Stimulated activated naive CD8-positive, alpha-beta T cell treated with anti-CD3 and anti-CD28 coated beads, Interleukin-15, amount 100 ng/mL, for 72 hours (primary cell): ENCODE measurements around the gene PFN3.

Experiments
- ATAC-seq: fragments of 150-1000 bp; cut with Tn5 transposase; 2 replicates; pipeline ENCODE4 v1.10.0; 2021; ENCODE audit warnings: mild to moderate bottlenecking, moderate library complexity
- DNase-seq, 2 donors: peaks; one replicate each; pipeline ENCODE4 v3.0.0; 2021 to 2022
- H3K27ac Mint-ChIP-seq, 2 donors: one replicate each; pipeline ENCODE4 v1.8.0; 2022; ENCODE audit warnings: mild to moderate bottlenecking in 2 of 2, mixed read lengths in 2 of 2, moderate library complexity in 2 of 2
- H3K27me3 Mint-ChIP-seq: one replicate; pipeline ENCODE4 v1.8.0; 2022; ENCODE audit warnings: mixed read lengths
- H3K4me1 Mint-ChIP-seq: one replicate; pipeline ENCODE4 v1.8.0; 2022; ENCODE audit warnings: mild to moderate bottlenecking, mixed read lengths
- H3K4me3 Mint-ChIP-seq, 2 donors: one replicate each; pipeline ENCODE4 v1.8.0; 2022; ENCODE audit warnings: mild to moderate bottlenecking in 2 of 2, mixed read lengths in 2 of 2, moderate library complexity in 1 of 2
- H3K9me3 Mint-ChIP-seq, 2 donors: one replicate each; pipeline ENCODE4 v1.8.0; 2022; ENCODE audit warnings: mixed read lengths in 2 of 2

Gene PFN3

DNA sequence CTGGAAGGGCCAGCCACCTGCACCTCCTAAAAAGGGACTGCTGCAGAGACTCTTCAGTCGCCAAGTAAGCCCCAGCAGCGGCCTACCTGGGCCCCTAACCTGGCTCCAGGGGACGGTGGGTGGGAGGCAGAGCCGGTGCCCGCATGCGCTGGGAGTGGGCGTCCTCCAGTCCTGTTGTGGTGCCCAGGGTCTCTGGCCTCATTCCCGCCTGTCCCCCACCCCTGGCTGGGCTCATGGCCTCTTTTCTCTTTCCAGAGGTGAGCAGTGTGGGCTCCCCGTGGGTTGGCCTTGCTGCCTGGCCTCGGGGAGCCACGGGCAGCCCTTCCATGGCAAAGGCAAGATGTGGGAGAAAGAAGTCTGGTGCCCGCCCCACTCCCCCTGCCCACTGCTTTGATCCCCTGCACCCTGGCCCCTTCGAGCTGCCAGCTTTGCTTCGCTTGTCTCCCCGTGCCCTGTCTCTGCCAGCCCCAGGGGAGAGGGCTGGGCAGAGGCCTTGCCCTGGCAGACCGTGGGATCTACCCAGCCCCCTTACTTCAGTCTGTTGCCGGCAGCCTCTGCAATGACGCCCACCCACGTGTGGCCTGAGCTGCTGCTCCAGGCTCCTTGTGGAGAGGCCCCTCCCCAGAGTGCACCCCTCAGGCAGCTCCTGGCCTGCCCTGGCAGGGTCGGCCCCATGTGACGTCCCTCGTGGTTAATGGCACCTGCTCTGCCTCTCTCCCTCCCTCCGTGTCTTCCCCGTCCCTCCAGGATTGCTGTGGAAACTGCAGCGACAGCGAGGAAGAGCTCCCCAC, 40.7 kb upstream of the PFN3 start:
- no peak for ATAC-seq
- H3K27me3 Mint-ChIP-seq = no peaks in the 10 kb centered on the region

DNA sequence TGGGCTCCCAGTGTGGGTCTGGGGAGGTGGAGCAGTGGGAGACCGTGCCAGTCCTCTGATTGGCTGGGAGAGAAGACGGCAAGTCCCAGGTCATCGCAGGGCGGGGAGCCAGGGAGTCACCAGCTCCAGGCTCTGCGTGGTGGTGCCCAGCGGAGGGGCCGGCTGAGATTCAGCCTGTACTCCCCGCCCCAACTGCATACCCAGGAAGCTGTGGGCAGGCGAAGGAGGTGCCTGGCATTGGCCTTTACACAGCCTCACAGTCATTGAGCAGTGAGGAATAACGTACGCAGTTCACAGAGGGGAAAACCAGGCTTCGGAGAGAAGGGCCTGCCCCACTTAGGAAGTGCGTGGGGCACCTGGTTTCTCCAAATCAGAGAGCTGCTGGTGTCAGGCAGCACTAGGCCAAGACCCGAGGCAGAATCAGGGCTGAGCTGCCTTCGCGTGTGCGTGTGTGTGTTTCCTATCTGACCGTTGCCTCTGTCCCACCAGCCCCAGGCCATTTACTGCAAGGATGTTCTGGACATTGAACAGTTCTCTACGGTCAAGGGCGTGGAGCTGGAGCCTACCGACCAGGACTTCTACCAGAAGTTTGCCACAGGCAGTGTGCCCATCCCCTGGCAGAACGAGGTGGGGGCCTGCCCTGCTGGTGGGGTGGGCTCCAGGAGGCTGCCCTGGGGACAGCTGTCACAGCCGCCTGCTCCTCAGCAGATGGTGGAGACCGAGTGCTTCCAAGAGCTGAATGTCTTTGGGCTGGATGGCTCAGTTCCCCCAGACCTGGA, 39.9 kb upstream of the PFN3 start:
- no peaks in the 10 kb centered on the region for H3K27me3 Mint-ChIP-seq
- peak overlapping the region; percentile 19 to 25 for H3K4me3 Mint-ChIP-seq
- DNase-seq = peak in 1 of 2 donors; percentile 61
- peak; percentile 83 for ATAC-seq
- H3K27ac Mint-ChIP-seq = peak overlapping the region; percentile 72 to 89
- H3K4me1 Mint-ChIP-seq = peaks cover 88% of the 10 kb centered on the region
- no peaks in the 10 kb centered on the region for H3K9me3 Mint-ChIP-seq

More for the DNA sequence above, 40.7 kb upstream of the PFN3 start:
- no peak for DNase-seq
- peak overlapping the region in 1 of 2 donors; percentile 93 for H3K27ac Mint-ChIP-seq
- H3K9me3 Mint-ChIP-seq = no peaks in the 10 kb centered on the region
- no peak overlapping the region for H3K4me3 Mint-ChIP-seq
- H3K4me1 Mint-ChIP-seq = peaks cover 91% of the 10 kb centered on the region

- Mint-ChIP-seq H3K4me3 (no peak overlapping the region), H3K4me1 (peaks cover 86% of the 10 kb centered on the region), H3K27me3 (no peaks in the 10 kb centered on the region), H3K9me3 (no peaks in the 10 kb centered on the region), H3K27ac (peak overlapping the region in 1 of 2 donors; percentile 89)
- ATAC-seq (no peak), DNase-seq (no peak)
Measured at GRCh38 chr5:177439518-177440053, 39.1 kb upstream of the PFN3 start.

DNA sequence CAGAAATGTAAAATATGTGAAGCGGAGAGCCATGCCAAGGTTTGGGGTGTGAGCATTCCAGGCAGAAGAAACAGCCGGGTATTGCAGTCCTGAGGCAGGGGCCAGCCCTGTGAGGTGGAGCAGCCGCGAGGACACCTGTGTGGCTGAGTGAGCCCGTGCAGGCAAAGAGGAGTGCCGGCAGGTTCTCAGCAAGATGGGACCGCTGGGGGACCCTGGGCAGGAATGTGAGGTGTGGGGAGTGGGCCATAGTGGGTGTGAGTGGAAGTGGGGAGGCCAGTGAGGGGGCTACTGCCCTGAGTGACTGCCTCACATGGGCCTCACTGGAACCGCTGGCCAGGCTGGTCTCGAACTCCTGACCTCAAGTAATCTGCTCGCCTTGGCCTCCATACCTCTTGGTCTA, 38.0 kb upstream of the PFN3 start:
- no peaks in the 10 kb centered on the region for H3K9me3 Mint-ChIP-seq
- H3K4me1 Mint-ChIP-seq = peaks cover 86% of the 10 kb centered on the region
- ATAC-seq = no peak
- no peak for DNase-seq
- H3K27me3 Mint-ChIP-seq = no peaks in the 10 kb centered on the region
- H3K4me3 Mint-ChIP-seq = no peak overlapping the region
- no peak overlapping the region for H3K27ac Mint-ChIP-seq

- H3K9me3 Mint-ChIP-seq = no peaks in the 10 kb centered on the region
- H3K27me3 Mint-ChIP-seq = no peaks in the 10 kb centered on the region
- no peak overlapping the region for H3K4me3 Mint-ChIP-seq
- H3K27ac Mint-ChIP-seq = peak overlapping the region in 1 of 2 donors; percentile 54
- DNase-seq (no peak), ATAC-seq (no peak)
- peaks cover 86% of the 10 kb centered on the region for H3K4me1 Mint-ChIP-seq
Measured at GRCh38 chr5:177437623-177438022, 37.2 kb upstream of the PFN3 start.

DNA sequence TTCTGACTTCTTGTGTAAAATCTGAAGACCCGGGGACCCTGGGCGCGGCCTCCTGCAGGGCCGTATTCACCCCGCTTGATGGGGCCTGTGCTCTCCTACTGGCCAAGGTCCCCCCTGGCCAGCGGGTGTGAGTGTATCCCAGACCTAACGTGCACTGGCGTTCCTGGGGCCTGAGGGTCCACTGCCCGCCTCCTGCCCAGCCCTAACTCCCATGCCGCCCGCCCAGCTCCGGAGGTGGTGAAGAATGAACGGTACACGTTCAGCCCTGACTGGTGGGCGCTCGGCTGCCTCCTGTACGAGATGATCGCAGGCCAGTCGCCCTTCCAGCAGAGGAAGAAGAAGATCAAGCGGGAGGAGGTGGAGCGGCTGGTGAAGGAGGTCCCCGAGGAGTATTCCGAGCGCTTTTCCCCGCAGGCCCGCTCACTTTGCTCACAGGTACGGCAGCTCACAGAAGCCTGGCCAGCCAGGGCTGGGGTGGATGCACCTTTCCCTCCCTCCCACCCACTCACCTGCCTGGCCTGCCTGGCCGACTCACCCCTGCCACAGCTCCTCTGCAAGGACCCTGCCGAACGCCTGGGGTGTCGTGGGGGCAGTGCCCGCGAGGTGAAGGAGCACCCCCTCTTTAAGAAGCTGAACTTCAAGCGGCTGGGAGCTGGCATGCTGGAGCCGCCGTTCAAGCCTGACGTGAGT, 35.5 kb upstream of the PFN3 start:
- ATAC-seq (no peak), DNase-seq (no peak)
- H3K27me3 Mint-ChIP-seq = no peaks in the 10 kb centered on the region
- no peak overlapping the region for H3K4me3 Mint-ChIP-seq
- H3K4me1 Mint-ChIP-seq = peaks cover 88% of the 10 kb centered on the region
- H3K9me3 Mint-ChIP-seq = no peaks in the 10 kb centered on the region
- H3K27ac Mint-ChIP-seq = peak overlapping the region in 1 of 2 donors; percentile 54

DNA sequence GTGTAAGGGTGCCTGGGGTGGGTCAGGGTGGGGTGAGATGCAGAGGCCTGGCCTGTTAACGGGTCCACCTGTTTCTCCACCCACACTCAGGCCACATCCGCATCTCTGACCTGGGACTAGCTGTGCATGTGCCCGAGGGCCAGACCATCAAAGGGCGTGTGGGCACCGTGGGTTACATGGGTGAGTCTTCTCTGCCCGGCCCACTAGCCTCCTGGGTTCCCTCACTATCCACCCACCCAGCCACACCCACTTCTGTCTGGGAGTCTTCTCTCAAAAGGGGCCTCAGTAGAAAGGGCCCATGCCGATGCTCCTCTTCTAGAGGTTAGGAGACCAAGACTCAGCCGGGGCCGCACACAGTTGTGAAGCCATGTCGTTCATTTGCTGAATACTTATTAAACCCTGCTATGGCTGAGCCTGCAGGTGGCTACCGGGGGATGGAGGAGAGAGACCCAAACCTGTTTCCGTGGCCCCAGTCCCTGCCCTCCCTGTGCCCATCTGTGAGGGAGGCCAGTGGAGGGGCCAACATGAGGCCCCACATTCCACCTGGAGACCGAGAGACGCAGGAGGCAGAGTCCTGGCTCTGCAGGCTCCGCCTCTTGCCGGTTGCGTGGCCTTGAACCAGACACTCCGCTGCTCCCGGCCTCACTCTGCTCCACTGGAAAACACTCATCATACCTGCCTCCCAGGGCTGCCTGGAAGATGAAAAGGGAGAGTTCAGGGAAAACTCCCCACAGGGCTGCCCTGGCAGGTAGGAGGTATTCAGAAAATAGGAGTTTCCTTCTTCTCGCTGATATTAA, 34.7 kb upstream of the PFN3 start:
- peaks cover 89% of the 10 kb centered on the region for H3K4me1 Mint-ChIP-seq
- H3K27ac Mint-ChIP-seq = peak overlapping the region in 1 of 2 donors; percentile 80
- H3K4me3 Mint-ChIP-seq = no peak overlapping the region

DNA sequence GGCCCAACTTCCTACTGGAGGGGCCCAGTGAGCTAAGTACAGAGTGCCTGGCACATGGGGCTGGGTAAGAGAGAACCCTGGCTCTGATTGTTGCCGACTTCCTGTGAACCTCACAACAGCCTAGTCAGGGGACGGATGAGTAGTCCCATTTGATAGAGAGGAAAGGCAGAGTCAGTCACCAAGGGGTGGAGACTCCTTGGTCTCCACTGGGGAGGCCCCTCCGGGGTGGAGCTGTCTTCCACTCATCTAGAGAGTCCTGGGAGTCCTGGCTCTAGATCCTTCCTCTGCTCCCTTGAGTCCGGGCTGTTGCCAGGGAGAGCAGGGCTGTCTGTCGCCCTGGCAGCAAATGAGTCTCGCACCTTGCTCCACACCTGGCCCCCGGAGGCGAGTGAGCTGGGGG, 34.0 kb upstream of the PFN3 start:
- DNase-seq (peak in 1 of 2 donors; percentile 50), ATAC-seq (peak; percentile 31)
- H3K4me1 Mint-ChIP-seq = peaks cover 89% of the 10 kb centered on the region
- no peaks in the 10 kb centered on the region for H3K9me3 Mint-ChIP-seq
- H3K27ac Mint-ChIP-seq = peak overlapping the region in 1 of 2 donors; percentile 90
- no peaks in the 10 kb centered on the region for H3K27me3 Mint-ChIP-seq
- H3K4me3 Mint-ChIP-seq = peak overlapping the region; percentile 10 to 35

More for the DNA sequence above, 34.7 kb upstream of the PFN3 start:
- no peaks in the 10 kb centered on the region for H3K27me3 Mint-ChIP-seq
- ATAC-seq = no peak
- H3K9me3 Mint-ChIP-seq = no peaks in the 10 kb centered on the region
- DNase-seq = no peak

- ATAC-seq = no peak
- Mint-ChIP-seq H3K4me1 (peaks cover 94% of the 10 kb centered on the region), H3K9me3 (no peaks in the 10 kb centered on the region), H3K4me3 (no peak overlapping the region), H3K27ac (peak overlapping the region in 1 of 2 donors; percentile 90), H3K27me3 (no peaks in the 10 kb centered on the region)
- DNase-seq = no peak
Measured at GRCh38 chr5:177433658-177434217, 33.3 kb upstream of the PFN3 start.

DNA sequence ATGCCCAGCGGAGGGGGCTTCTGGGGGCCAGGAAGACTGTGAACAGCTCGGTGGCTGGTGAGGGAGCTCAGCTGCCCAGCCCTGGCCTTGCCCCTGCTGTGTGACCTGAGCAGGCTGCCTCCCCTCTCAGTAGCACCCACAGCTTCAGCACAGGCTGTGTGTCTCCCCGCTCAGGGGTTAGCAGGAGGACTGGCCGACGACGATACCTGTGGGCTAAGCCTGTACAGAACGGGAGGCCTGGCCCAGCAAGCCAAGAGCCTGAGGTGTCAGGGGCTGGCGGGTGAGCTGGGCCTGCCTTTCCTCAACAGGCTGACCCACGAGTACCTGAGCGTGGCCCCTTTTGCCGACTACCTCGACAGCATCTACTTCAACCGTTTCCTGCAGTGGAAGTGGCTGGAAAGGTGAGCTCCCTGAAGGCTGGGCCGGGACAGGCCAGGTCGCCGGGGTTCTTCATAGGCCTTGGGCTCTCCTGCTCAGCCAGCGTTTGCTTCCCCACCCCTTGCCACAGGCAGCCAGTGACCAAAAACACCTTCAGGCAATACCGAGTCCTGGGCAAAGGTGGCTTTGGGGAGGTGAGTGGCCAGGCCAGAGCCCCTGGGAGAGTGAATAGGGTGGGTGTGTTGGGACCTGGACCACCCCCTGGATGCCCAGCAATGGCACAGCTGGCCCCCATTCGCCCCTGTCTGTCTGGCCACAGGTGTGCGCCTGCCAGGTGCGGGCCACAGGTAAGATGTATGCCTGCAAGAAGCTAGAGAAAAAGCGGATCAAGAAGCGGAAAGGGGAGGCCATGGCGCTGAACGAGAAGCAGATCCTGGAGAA, 32.6 kb upstream of the PFN3 start:
- DNase-seq = no peak
- Mint-ChIP-seq H3K4me3 (peak overlapping the region in 1 of 2 donors; percentile 51), H3K9me3 (no peaks in the 10 kb centered on the region), H3K27ac (peak overlapping the region in 1 of 2 donors; percentile 83), H3K4me1 (peaks cover 94% of the 10 kb centered on the region), H3K27me3 (no peaks in the 10 kb centered on the region)
- ATAC-seq = no peak

- Mint-ChIP-seq H3K4me1 (peaks cover 94% of the 10 kb centered on the region), H3K4me3 (peak overlapping the region; percentile 92 to 96), H3K27me3 (no peaks in the 10 kb centered on the region), H3K27ac (peak overlapping the region; percentile 2 to 97), H3K9me3 (no peaks in the 10 kb centered on the region)
- ATAC-seq (no peak), DNase-seq (no peak)
Measured at GRCh38 chr5:177432143-177432838, 31.8 kb upstream of the PFN3 start.

GRCh38 chr5:177431317-177432142, 31.1 kb upstream of the PFN3 start:
- peak overlapping the region; percentile 92 to 96 for H3K4me3 Mint-ChIP-seq
- ATAC-seq (peak; percentile 63), DNase-seq (peak; percentile 71 to 83)
- peaks cover 87% of the 10 kb centered on the region for H3K4me1 Mint-ChIP-seq
- H3K9me3 Mint-ChIP-seq = no peaks in the 10 kb centered on the region
- H3K27ac Mint-ChIP-seq = peak overlapping the region; percentile 59 to 97
- no peaks in the 10 kb centered on the region for H3K27me3 Mint-ChIP-seq

DNA sequence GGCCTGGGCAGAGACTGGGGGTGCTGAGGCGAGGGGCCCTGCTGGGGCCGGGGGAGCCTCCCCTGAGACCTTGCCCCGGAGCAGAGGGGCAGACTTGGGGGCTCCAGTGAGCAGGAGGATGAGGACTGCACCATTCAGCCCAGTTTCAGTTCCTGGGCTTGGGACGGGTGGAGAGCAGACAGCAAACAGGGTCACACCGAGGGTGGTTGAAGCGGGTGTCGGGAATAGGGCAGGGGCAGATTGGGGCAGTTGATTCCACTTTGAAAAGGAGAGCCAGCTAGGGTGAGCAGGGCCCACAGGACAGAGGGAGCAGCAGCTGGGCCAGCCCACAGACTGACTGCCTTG, 30.5 kb upstream of the PFN3 start:
- DNase-seq = no peak
- H3K27ac Mint-ChIP-seq = peak overlapping the region; percentile 59 to 92
- peaks cover 84% of the 10 kb centered on the region for H3K4me1 Mint-ChIP-seq
- H3K27me3 Mint-ChIP-seq = no peaks in the 10 kb centered on the region
- ATAC-seq = no peak
- H3K9me3 Mint-ChIP-seq = no peaks in the 10 kb centered on the region
- H3K4me3 Mint-ChIP-seq = peak overlapping the region; percentile 92 to 96
